Nephron progenitor cell (in vitro differentiated cells): ENCODE measurements around the gene PLEKHB1.
A peak's percentile ranks its signal among the peaks of the same experiment; 100 is the strongest.

Experiments used
- DNase-seq: peaks from one replicate; pipeline ENCODE4 v3.0.0; 2021
- H3K27ac Mint-ChIP-seq: 2 replicates; pipeline ENCODE4 v1.8.0; 2021; ENCODE audit warnings: mild to moderate bottlenecking, moderate library complexity, mixed read lengths
- H3K27me3 Mint-ChIP-seq: 2 replicates; pipeline ENCODE4 v1.8.0; 2021; ENCODE audit warnings: mild to moderate bottlenecking, low read depth, mixed read lengths; ENCODE audit not compliant: poor library complexity
- H3K36me3 Mint-ChIP-seq: 2 replicates; pipeline ENCODE4 v1.8.0; 2021; ENCODE audit warnings: low read depth, mixed read lengths
- H3K4me1 Mint-ChIP-seq: 2 replicates; pipeline ENCODE4 v1.8.0; 2021; ENCODE audit warnings: mixed read lengths
- H3K4me3 Mint-ChIP-seq: 2 replicates; pipeline ENCODE4 v1.8.0; 2021; ENCODE audit warnings: mild to moderate bottlenecking, moderate library complexity, mixed read lengths
- H3K9me3 Mint-ChIP-seq: 2 replicates; pipeline ENCODE4 v1.8.0; 2021; ENCODE audit warnings: mild to moderate bottlenecking, moderate library complexity, mixed read lengths
- TF ChIP-seq, protein P1 (sequence below): fragments of 200-600 bp; sonication (generic); IDR thresholded peaks from 2 replicates; pipeline ENCODE4 v1.5.0; 2021; ENCODE audit warnings: antibody characterized with exemption

The PLEKHB1 gene

DNA sequence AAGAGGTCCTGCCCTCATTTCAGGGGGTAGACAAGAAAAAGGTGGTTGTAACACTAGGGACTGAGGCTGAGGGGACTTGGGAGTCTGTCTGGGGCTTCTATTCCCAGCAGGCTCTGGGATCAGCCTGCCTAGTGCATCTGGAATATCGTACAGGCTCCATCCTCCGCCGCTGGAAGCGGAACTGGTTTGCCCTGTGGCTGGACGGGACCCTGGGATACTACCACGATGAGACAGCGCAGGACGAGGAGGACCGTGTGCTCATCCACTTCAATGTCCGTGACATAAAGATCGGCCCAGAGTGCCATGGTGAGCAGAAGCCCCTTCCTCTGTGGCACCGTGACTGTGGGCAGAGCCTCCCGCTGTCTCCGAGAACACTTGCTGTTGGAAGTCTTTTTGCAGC lies 4.0 kb downstream of the PLEKHB1 start:
- TF ChIP-seq, protein P1, sequence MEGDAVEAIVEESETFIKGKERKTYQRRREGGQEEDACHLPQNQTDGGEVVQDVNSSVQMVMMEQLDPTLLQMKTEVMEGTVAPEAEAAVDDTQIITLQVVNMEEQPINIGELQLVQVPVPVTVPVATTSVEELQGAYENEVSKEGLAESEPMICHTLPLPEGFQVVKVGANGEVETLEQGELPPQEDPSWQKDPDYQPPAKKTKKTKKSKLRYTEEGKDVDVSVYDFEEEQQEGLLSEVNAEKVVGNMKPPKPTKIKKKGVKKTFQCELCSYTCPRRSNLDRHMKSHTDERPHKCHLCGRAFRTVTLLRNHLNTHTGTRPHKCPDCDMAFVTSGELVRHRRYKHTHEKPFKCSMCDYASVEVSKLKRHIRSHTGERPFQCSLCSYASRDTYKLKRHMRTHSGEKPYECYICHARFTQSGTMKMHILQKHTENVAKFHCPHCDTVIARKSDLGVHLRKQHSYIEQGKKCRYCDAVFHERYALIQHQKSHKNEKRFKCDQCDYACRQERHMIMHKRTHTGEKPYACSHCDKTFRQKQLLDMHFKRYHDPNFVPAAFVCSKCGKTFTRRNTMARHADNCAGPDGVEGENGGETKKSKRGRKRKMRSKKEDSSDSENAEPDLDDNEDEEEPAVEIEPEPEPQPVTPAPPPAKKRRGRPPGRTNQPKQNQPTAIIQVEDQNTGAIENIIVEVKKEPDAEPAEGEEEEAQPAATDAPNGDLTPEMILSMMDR = no peak
- no peak for DNase-seq
- H3K4me1 Mint-ChIP-seq = peaks cover 82% of the 10 kb centered on the region
- H3K27me3 Mint-ChIP-seq = peaks cover 22% of the 10 kb centered on the region
- H3K4me3 Mint-ChIP-seq = no peak overlapping the region
- no peaks in the 10 kb centered on the region for H3K9me3 Mint-ChIP-seq
- no peak overlapping the region for H3K27ac Mint-ChIP-seq
- no peaks in the 10 kb centered on the region for H3K36me3 Mint-ChIP-seq

DNA sequence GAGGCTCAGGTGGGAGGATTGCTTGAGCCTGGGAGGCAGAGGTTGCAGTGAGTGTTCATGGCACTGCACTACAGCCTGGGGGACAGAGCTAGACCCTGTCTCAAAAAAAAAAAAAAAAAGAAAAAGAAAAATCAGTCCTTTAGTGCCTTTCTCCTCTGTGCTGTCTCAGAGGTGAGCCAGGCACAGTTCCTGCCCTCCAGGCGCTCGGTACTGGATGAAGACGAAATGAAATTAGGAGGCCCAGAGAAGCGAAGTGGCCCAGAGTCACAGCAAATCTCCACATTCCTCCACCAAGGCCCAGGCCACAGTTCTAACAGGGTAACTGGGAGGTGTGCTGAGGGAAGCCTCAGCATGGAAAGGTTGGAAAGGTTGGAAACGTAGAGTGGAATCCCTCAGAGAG lies 4.9 kb downstream of the PLEKHB1 start:
- peak overlapping the region; percentile 58 for H3K27ac Mint-ChIP-seq
- TF ChIP-seq, protein P1 = no peak

DNA sequence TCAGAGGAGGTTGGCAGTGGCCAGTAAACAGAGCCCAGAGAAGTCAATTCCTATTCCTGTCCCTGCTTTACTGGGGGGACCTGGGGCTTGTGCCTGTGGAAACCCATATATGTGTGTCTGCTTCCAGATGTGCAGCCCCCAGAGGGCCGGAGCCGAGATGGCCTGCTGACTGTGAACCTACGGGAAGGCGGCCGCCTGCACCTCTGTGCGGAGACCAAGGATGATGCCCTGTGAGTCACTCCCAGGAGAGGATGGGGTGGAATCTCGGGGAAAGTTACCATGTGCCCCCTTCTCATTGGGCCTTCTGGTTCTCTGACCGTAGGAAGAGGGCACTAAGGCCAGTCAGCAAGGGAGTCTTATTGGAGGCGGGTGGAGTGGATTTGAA lies 5.3 kb downstream of the PLEKHB1 start:
- DNase-seq = no peak
- H3K4me1 Mint-ChIP-seq = peaks cover 77% of the 10 kb centered on the region
- TF ChIP-seq, protein P1 = no peak
- no peaks in the 10 kb centered on the region for H3K9me3 Mint-ChIP-seq
- peaks cover 16% of the 10 kb centered on the region for H3K27me3 Mint-ChIP-seq
- H3K4me3 Mint-ChIP-seq = no peak overlapping the region
- H3K27ac Mint-ChIP-seq = peak overlapping the region; percentile 58
- no peaks in the 10 kb centered on the region for H3K36me3 Mint-ChIP-seq

More for the DNA sequence above, 4.9 kb downstream of the PLEKHB1 start:
- Mint-ChIP-seq H3K9me3 (no peaks in the 10 kb centered on the region), H3K4me3 (peak overlapping the region; percentile 24), H3K36me3 (no peaks in the 10 kb centered on the region), H3K27me3 (peaks cover 16% of the 10 kb centered on the region), H3K4me1 (peaks cover 81% of the 10 kb centered on the region)
- no peak for DNase-seq

DNA sequence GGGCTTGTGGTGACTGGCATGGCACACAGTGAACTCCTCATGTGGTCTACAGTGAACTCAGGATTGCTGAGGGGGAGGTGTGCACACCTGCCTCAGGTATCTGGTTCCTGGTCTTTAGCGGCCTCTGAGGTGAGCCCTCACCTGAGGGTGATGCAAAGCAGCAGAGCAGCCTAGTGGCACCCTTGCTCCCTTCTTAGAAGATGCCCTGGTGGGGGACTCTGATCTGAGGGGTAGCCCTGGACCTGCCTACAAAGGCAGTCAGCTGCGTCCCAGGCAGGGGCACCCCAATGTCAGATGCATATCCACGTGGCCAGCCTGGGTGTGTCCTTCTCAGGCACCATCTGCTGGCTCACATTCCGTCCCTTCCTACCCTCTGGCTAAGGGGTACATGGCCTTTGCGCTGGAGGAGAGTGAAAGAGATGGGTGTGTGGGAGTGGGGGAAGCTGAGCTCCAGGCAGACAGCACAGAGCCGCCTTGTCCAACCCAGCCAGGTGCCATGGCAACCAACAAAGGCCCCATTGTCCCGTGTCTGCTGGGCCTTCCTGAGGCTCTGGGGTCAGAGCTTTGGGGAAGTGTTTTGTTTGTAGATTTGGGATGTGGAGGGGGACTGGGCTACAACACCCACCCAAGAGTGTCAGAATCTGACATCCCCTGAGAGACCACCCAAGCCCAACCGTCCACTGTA lies 5.8 kb downstream of the PLEKHB1 start:
- peaks cover 72% of the 10 kb centered on the region for H3K4me1 Mint-ChIP-seq
- no peak overlapping the region for H3K27ac Mint-ChIP-seq
- TF ChIP-seq, protein P1 = no peak
- no peaks in the 10 kb centered on the region for H3K9me3 Mint-ChIP-seq
- H3K27me3 Mint-ChIP-seq = peaks cover 16% of the 10 kb centered on the region
- no peak overlapping the region for H3K4me3 Mint-ChIP-seq
- DNase-seq = peak; percentile 39
- no peaks in the 10 kb centered on the region for H3K36me3 Mint-ChIP-seq

DNA sequence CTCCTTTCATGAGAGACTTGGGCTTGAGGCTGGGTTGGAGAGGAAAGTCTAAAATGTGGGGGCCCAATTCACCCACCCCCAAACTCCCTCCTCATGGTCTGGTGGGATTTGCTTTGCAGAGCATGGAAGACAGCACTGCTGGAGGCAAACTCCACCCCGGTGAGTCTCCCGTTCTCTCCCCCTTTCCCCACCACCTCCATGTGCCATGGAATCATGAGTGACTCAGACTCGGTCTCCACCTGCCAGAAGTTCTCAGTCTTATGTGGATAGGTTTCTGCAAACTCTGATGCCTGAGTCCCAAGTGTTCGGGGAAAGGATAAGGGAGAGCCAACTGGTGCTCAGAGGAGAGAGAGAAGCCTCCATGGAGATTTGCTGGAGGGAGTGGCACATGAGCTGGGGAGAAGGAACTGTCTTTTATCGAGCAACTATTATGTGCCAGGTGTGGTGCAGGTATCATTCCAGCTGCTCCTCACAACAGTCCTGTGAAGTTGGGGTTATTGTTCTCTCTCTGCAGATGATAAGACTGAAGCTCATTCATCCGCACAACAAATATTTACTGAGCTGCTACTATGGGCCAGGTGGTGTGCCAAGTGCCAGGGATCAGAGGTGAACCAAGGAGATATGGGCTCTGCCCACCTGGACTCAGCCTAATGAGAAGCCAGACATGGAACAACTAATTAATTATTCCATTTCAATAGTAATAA lies 6.6 kb downstream of the PLEKHB1 start:
- no peaks in the 10 kb centered on the region for H3K9me3 Mint-ChIP-seq
- peaks cover 64% of the 10 kb centered on the region for H3K4me1 Mint-ChIP-seq
- DNase-seq = no peak
- TF ChIP-seq, protein P1 = no peak
- no peak overlapping the region for H3K27ac Mint-ChIP-seq
- no peaks in the 10 kb centered on the region for H3K36me3 Mint-ChIP-seq
- H3K27me3 Mint-ChIP-seq = peaks cover 16% of the 10 kb centered on the region
- H3K4me3 Mint-ChIP-seq = no peak overlapping the region
